Mesenchymal stem cell (in vitro differentiated cells and primary cell): ENCODE results near the gene HSPE1.

Experiments
- DNase-seq: peaks from one replicate; pipeline ENCODE4 v3.0.0-alpha.2; 2013
- H2AFZ ChIP-seq: one replicate; pipeline ENCODE4 v1.6.1; 2013; ENCODE audit warnings: low read depth, mild to moderate bottlenecking, control low read depth, inconsistent platforms, low read length, moderate library complexity
- H2AK5ac ChIP-seq: 2 replicates; pipeline ENCODE4 v1.6.1; 2013; ENCODE audit warnings: low read length, moderate library complexity, mild to moderate bottlenecking, inconsistent platforms; ENCODE audit not compliant: severe bottlenecking
- H2BK120ac ChIP-seq: one replicate; pipeline ENCODE4 v1.6.1; 2013; ENCODE audit warnings: low read depth, mild to moderate bottlenecking, inconsistent platforms, low read length, moderate library complexity
- H2BK12ac ChIP-seq, 2 experiments: one replicate each; pipeline ENCODE4 v1.6.1; 2013; ENCODE audit warnings: inconsistent platforms in 2 of 2, low read length in 2 of 2, mild to moderate bottlenecking in 2 of 2, moderate library complexity in 2 of 2, control low read depth in 1 of 2
- H2BK15ac ChIP-seq: one replicate; pipeline ENCODE4 v1.6.1; 2013; ENCODE audit warnings: mild to moderate bottlenecking, low read depth, inconsistent platforms; ENCODE audit not compliant: poor library complexity, severe bottlenecking
- H2BK5ac ChIP-seq: 2 replicates; pipeline ENCODE4 v1.6.1; 2013; ENCODE audit warnings: low read depth, mild to moderate bottlenecking, low read length, control low read depth, inconsistent platforms; ENCODE audit not compliant: poor library complexity, severe bottlenecking
- H3K14ac ChIP-seq, 2 experiments: one replicate each; pipeline ENCODE4 v1.6.1; 2013; ENCODE audit warnings: inconsistent platforms in 2 of 2, low read length in 2 of 2, control low read depth in 1 of 2, mild to moderate bottlenecking in 1 of 2, moderate library complexity in 1 of 2
- H3K18ac ChIP-seq, 2 experiments: one replicate each; pipeline ENCODE4 v1.6.1; 2013; ENCODE audit warnings: inconsistent platforms in 2 of 2, low read length in 2 of 2, control low read depth in 1 of 2, low read depth in 1 of 2, mild to moderate bottlenecking in 1 of 2
- H3K23ac ChIP-seq, 2 experiments: one replicate each; pipeline ENCODE4 v1.6.1; 2013; ENCODE audit warnings: inconsistent platforms in 2 of 2, low read length in 2 of 2, mild to moderate bottlenecking in 2 of 2, moderate library complexity in 2 of 2, control low read depth in 1 of 2
- H3K27ac ChIP-seq: 2 replicates; pipeline ENCODE4 v1.5.1; 2013; ENCODE audit warnings: mild to moderate bottlenecking, moderate library complexity, low read length, control low read depth, inconsistent platforms; ENCODE audit not compliant: poor library complexity, severe bottlenecking
- H3K27me3 ChIP-seq, 2 experiments: 2 replicates each; pipeline versions ENCODE4 v1.6.1 to v1.7.0; 2013; ENCODE audit warnings: low read length in 2 of 2, mild to moderate bottlenecking in 2 of 2, moderate library complexity in 2 of 2, control low read depth in 1 of 2, inconsistent platforms in 1 of 2; ENCODE audit not compliant: control insufficient read depth in 1 of 2, insufficient read depth in 1 of 2
- H3K36me3 ChIP-seq, 2 experiments: 2 replicates each; pipeline versions ENCODE4 v1.6.1 to v1.7.0; 2013; ENCODE audit warnings: low read length in 2 of 2, control low read depth in 1 of 2, inconsistent platforms in 1 of 2, low read depth in 1 of 2, mild to moderate bottlenecking in 1 of 2; ENCODE audit not compliant: insufficient read depth in 2 of 2, control insufficient read depth in 1 of 2
- H3K4ac ChIP-seq, 2 experiments: one replicate each; pipeline ENCODE4 v1.6.1; 2013; ENCODE audit warnings: inconsistent platforms in 2 of 2, low read length in 2 of 2, mild to moderate bottlenecking in 2 of 2, moderate library complexity in 2 of 2, control low read depth in 1 of 2, low read depth in 1 of 2
- H3K4me1 ChIP-seq: 2 replicates; pipeline ENCODE4 v1.6.1; 2013; ENCODE audit warnings: low read depth, low read length, control low read depth; ENCODE audit not compliant: control insufficient read depth, insufficient read depth
- H3K4me2 ChIP-seq: 2 replicates; pipeline ENCODE4 v1.6.1; 2013; ENCODE audit warnings: low read length, mild to moderate bottlenecking, inconsistent platforms; ENCODE audit not compliant: poor library complexity, severe bottlenecking
- H3K4me3 ChIP-seq, 2 experiments: 2 replicates each; pipeline versions ENCODE4 v1.5.1 to v1.7.0; 2013; ENCODE audit warnings: low read length in 2 of 2, mild to moderate bottlenecking in 2 of 2, control low read depth in 1 of 2, low read depth in 1 of 2; ENCODE audit not compliant: insufficient read depth in 1 of 2
- H3K79me1 ChIP-seq: replicated peaks from 2 replicates; pipeline ENCODE4 v1.6.1; 2013; ENCODE audit warnings: mild to moderate bottlenecking, control low read depth, low read length, inconsistent platforms; ENCODE audit not compliant: poor library complexity, severe bottlenecking
- H3K9ac ChIP-seq: 2 replicates; pipeline ENCODE4 v1.7.0; 2013; ENCODE audit warnings: mild to moderate bottlenecking, low read length, moderate library complexity
- H3K9me3 ChIP-seq: 2 replicates; pipeline ENCODE4 v1.7.0; 2013; ENCODE audit warnings: mild to moderate bottlenecking, low read length; ENCODE audit not compliant: control insufficient read depth
- H4K8ac ChIP-seq: one replicate; pipeline ENCODE4 v1.6.1; 2013; ENCODE audit warnings: inconsistent platforms, mild to moderate bottlenecking, low read length, moderate library complexity
- H4K91ac ChIP-seq: one replicate; pipeline ENCODE4 v1.6.1; 2013; ENCODE audit warnings: mild to moderate bottlenecking, low read length, inconsistent platforms
- WGBS: methylation state at CpG from one replicate; pipeline ENCODE4 v1.1.7; 2013; ENCODE audit warnings: mixed read lengths; 5-methylcytosine and 5-hydroxymethylcytosine counted together

HSPE1 gene

GRCh38 chr2:197516393-197516761 is 16.2 kb downstream of the HSPE1 start:
- Histone ChIP-seq H2BK5ac (peak overlapping the region; percentile 96), H2BK12ac (no peak overlapping the region), H3K9ac (peak overlapping the region; percentile 96), H3K36me3 (peaks cover 0 to 5% of the 10 kb centered on the region in 2 experiments), H4K8ac (peak overlapping the region; percentile 95), H3K4ac (peak overlapping the region; percentile 75 to 99), H3K9me3 (no peaks in the 10 kb centered on the region), H2BK15ac (no peak overlapping the region), H3K4me1 (peaks cover 1% of the 10 kb centered on the region), H2AFZ (peak overlapping the region; percentile 91), H2BK120ac (no peak overlapping the region), H3K79me1 (peaks cover 1% of the 10 kb centered on the region), H3K14ac (peak overlapping the region in 1 of 2 experiments; percentile 100), H3K18ac (peak overlapping the region; percentile 97 to 100), H4K91ac (peak overlapping the region; percentile 94), H3K27ac (peak overlapping the region; percentile 9), H3K23ac (peak overlapping the region; percentile 69 to 94), H2AK5ac (peak overlapping the region; percentile 59), H3K27me3 (no peaks in the 10 kb centered on the region), H3K4me3 (peak overlapping the region; percentile 96 to 99), H3K4me2 (peak overlapping the region; percentile 63)
- peak; percentile 58 for DNase-seq
- 0% methylated on average over 15 of the region's 17 CpGs for WGBS

DNA sequence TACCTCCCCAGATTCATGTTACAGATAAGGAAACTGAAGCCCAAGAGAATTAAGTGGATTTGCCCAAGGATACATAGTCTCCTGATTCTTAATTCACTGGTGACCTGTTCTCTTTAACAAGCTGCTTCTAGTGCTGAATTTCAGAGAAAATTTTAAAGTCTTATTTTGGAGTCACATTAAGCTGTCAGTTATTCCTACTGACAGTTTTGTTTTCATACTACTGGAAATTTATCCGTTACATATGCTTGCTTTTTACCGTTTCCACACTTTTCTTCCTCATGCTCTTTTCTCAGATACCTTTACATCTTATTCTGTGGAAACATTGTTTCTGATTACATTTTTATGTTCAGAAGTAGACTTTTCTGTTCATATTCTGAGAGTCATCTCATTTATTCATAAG is 17.0 kb downstream of the HSPE1 start:
- H3K4ac ChIP-seq, result no peak overlapping the region
- no peak overlapping the region for H4K91ac ChIP-seq
- no peaks in the 10 kb centered on the region for H3K9me3 ChIP-seq
- H3K9ac ChIP-seq, result peak overlapping the region; percentile 96
- no peak overlapping the region for H3K18ac ChIP-seq
- H3K27me3 ChIP-seq, result no peaks in the 10 kb centered on the region
- H3K14ac ChIP-seq, result no peak overlapping the region
- H3K23ac ChIP-seq, result no peak overlapping the region
- H3K4me1 ChIP-seq, result peaks cover 1% of the 10 kb centered on the region
- H2BK120ac ChIP-seq, result no peak overlapping the region
- 84% methylated on average over 2 of the region's 2 CpGs for WGBS
- no peak overlapping the region for H4K8ac ChIP-seq
- peak overlapping the region; percentile 63 for H3K4me2 ChIP-seq
- no peak overlapping the region for H2BK5ac ChIP-seq
- H2AFZ ChIP-seq, result no peak overlapping the region
- peaks cover 1% of the 10 kb centered on the region for H3K79me1 ChIP-seq
- peak overlapping the region in 1 of 2 experiments; percentile 96 for H3K4me3 ChIP-seq
- H2BK15ac ChIP-seq, result no peak overlapping the region
- peaks cover 0 to 5% of the 10 kb centered on the region in 2 experiments for H3K36me3 ChIP-seq
- no peak overlapping the region for H3K27ac ChIP-seq
- no peak overlapping the region for H2AK5ac ChIP-seq
- no peak for DNase-seq
- no peak overlapping the region for H2BK12ac ChIP-seq

- H2AFZ ChIP-seq, result no peak overlapping the region
- H3K9ac ChIP-seq, result peak overlapping the region; percentile 6
- no peak overlapping the region for H3K27ac ChIP-seq
- H3K4ac ChIP-seq, result no peak overlapping the region
- no peak overlapping the region for H4K8ac ChIP-seq
- H3K4me3 ChIP-seq, result no peak overlapping the region
- no peak overlapping the region for H3K4me2 ChIP-seq
- H2BK15ac ChIP-seq, result no peak overlapping the region
- peaks cover 14% of the 10 kb centered on the region for H3K79me1 ChIP-seq
- H3K14ac ChIP-seq, result no peak overlapping the region
- H3K9me3 ChIP-seq, result no peaks in the 10 kb centered on the region
- H2BK120ac ChIP-seq, result no peak overlapping the region
- no peak overlapping the region for H3K18ac ChIP-seq
- no peak overlapping the region for H2AK5ac ChIP-seq
- H3K27me3 ChIP-seq, result no peaks in the 10 kb centered on the region
- peaks cover 15 to 73% of the 10 kb centered on the region in 2 experiments for H3K36me3 ChIP-seq
- no peak for DNase-seq
- no peak overlapping the region for H2BK12ac ChIP-seq
- WGBS, result 94% methylated on average over 2 of the region's 2 CpGs
- no peak overlapping the region for H3K23ac ChIP-seq
- no peak overlapping the region for H2BK5ac ChIP-seq
- no peak overlapping the region for H4K91ac ChIP-seq
- H3K4me1 ChIP-seq, result no peaks in the 10 kb centered on the region
Measured at GRCh38 chr2:197538412-197538811, 38.2 kb downstream of the HSPE1 start.

DNA sequence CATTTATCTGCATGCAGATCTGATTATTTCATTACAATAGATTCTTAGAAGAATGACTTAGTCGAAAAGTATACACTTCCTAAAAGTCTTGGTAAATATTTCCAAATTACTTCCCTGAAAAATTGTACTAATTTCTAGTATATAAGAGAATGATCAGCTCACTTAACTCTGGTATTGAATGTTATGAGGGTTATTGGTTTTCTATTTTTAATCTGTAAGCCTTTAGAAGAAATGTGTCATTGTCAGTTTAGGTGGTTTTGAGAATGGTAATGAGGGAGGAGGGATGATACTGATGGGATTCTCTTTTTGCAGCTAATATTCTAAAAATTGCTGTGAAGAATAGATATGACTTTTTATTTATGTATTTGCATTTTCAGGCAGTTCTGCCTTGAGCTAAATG is 39.6 kb downstream of the HSPE1 start:
- Histone ChIP-seq H2AK5ac (no peak overlapping the region), H3K18ac (no peak overlapping the region), H3K79me1 (peaks cover 20% of the 10 kb centered on the region), H2BK15ac (no peak overlapping the region), H2BK120ac (no peak overlapping the region), H3K4me1 (no peaks in the 10 kb centered on the region), H2AFZ (no peak overlapping the region), H3K27me3 (no peaks in the 10 kb centered on the region), H3K36me3 (peaks cover 25 to 87% of the 10 kb centered on the region in 2 experiments), H2BK12ac (no peak overlapping the region), H3K4me3 (no peak overlapping the region), H3K9ac (no peak overlapping the region), H3K14ac (no peak overlapping the region), H3K4me2 (no peak overlapping the region), H2BK5ac (no peak overlapping the region), H3K27ac (no peak overlapping the region), H4K91ac (no peak overlapping the region), H3K23ac (no peak overlapping the region), H3K9me3 (no peaks in the 10 kb centered on the region), H4K8ac (no peak overlapping the region), H3K4ac (no peak overlapping the region)
- no CpG with 5 or more reads among the region's 1 CpG for WGBS
- DNase-seq, result no peak
